Upper lobe of left lung (tissue), 6 donors: ENCODE data around the gene APP. TPM values are rescaled to one million over a fixed set of nuclear protein-coding genes. Genes with fewer than 3 reads are reported as not detected.

Experiments
- ATAC-seq, 2 donors: fragments of 200-7000 bp; cut with Tn5 transposase; one replicate each; pipeline ENCODE4 v1.9.1; 2022; ENCODE audit warnings: mild to moderate bottlenecking in 2 of 2, moderate library complexity in 2 of 2; ENCODE audit not compliant: low FRiP score in 2 of 2
- DNase-seq, 2 donors: peaks; one replicate each; pipeline ENCODE4 v3.0.0-alpha.2; 2019 to 2020
- H3K27ac ChIP-seq, 4 donors: fragments of 200-600 bp; sonication (generic); one replicate each; pipeline ENCODE4 v1.5.1; 2016 to 2019
- H3K27me3 ChIP-seq, 4 donors: fragments of 200-600 bp; sonication (generic); one replicate each; pipeline ENCODE4 v1.5.1; 2017 to 2019
- H3K36me3 ChIP-seq, 4 donors: fragments of 200-600 bp; sonication (generic); one replicate each; pipeline ENCODE4 v1.5.1; 2016 to 2019
- H3K4me1 ChIP-seq, 4 donors: fragments of 200-600 bp; sonication (generic); one replicate each; pipeline ENCODE4 v1.5.1; 2018 to 2019
- H3K4me3 ChIP-seq, 4 donors: fragments of 200-600 bp; sonication (generic); one replicate each; pipeline ENCODE4 v1.5.1; 2017 to 2019; ENCODE audit warnings: mild to moderate bottlenecking in 2 of 4, moderate library complexity in 1 of 4
- H3K9me3 ChIP-seq, 4 donors: fragments of 200-600 bp; sonication (generic); one replicate each; pipeline ENCODE4 v1.5.1; 2018 to 2019
- EP300 ChIP-seq, 4 donors: sonication (generic); formaldehyde crosslinking; IDR thresholded peaks; one replicate each; pipeline ENCODE4 v1.5.1; 2017; ENCODE audit warnings: antibody characterized with exemption in 4 of 4, control low read depth in 2 of 4
- POLR2A ChIP-seq, 4 donors: fragments of 450-650 bp; IDR thresholded peaks; one replicate each; pipeline ENCODE4 v1.5.1; 2016 to 2017; ENCODE audit warnings: antibody characterized with exemption in 4 of 4, mild to moderate bottlenecking in 2 of 4
- POLR2AphosphoS5 ChIP-seq, 2 donors: sonication (generic); formaldehyde crosslinking; IDR thresholded peaks; one replicate each; pipeline ENCODE4 v1.5.1; 2017; ENCODE audit warnings: antibody characterized with exemption in 2 of 2
- WGBS, 2 donors: methylation state at CpG; one replicate each; pipeline ENCODE4 v1.1.5; 2017 to 2018; 5-methylcytosine and 5-hydroxymethylcytosine counted together
- total RNA-seq, 6 donors: library from RNA; depleted of rRNA in 4 of 6; stranded (reverse); fragments of >200 nt in 4 of 6; gene quantifications; one replicate each; pipeline versions ENCODE4 v1.1.0 to v1.2.1, GENCODE V29; 2016 to 2021
- TF ChIP-seq, protein P1 (sequence below), 6 experiments: fragments of 450-650 bp in 4 of 6; fragments of 200-600 bp in 2 of 6; sonication (generic) in 2 of 6; IDR thresholded peaks; one replicate each; pipeline ENCODE4 v1.5.1; 2016 to 2019; ENCODE audit warnings: antibody characterized with exemption in 6 of 6
- donor health status: DM: no; HTN: no; CAD: no; lungs with moderate emphysema.
- donor health status: DM: no; HTN: yes; CAD: no; lungs with severe emphysema.

Gene APP
- total RNA-seq, 6 donors from 2014 or later, result 177 to 444 (median 391) TPM

DNA sequence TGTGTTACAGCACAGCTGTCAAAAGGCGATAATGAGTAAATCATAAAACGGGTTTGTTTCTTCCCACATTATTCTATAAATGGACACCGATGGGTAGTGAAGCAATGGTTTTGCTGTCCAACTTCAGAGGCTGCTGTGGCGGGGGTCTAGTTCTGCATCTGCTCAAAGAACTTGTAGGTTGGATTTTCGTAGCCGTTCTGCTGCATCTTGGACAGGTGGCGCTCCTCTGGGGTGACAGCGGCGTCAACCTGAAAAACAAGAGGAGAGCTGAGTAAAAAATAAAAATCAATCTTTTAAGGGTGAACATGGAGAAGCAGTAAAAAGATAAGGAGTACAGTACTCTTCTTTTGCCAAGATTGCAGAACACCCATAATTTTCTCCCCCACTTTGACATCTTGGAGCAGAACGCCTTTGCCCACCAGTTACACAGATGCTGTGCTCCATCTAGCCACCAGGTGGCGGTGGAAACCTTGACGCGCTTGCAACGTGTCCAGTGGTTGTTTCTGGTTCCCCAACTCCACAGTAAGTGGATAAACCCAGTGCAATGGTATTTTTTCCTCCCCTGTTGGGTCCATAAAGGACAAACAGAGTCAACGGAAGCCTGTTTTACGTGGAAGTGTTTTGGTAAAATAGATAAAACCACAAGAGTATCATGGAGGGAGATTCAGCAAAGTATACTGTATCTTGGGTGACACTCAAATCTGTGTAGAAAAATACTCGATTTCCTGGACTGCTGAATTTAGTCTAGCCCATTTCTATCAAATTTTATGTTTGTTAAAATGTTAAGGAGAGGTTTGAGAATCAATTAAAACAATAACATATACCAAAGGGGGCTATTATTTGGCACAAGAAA lies 288.8 kb downstream of the APP start:
- H3K27ac ChIP-seq, result no peak overlapping the region
- DNase-seq, result peak in 1 of 2 donors; percentile 52
- H3K9me3 ChIP-seq, result no peaks in the 10 kb centered on the region
- peaks cover 0 to 27% (median 8%) of the 10 kb centered on the region in 4 donors for H3K36me3 ChIP-seq
- H3K4me1 ChIP-seq, result peaks cover 0 to 10% (median 8%) of the 10 kb centered on the region in 4 donors
- H3K4me3 ChIP-seq, result no peak overlapping the region
- H3K27me3 ChIP-seq, result no peaks in the 10 kb centered on the region
- peak; percentile 80 to 91 for ATAC-seq
- no peak for TF ChIP-seq POLR2AphosphoS5 (IDR thresholded peaks at IDR 0.05)
- TF ChIP-seq, protein P1, sequence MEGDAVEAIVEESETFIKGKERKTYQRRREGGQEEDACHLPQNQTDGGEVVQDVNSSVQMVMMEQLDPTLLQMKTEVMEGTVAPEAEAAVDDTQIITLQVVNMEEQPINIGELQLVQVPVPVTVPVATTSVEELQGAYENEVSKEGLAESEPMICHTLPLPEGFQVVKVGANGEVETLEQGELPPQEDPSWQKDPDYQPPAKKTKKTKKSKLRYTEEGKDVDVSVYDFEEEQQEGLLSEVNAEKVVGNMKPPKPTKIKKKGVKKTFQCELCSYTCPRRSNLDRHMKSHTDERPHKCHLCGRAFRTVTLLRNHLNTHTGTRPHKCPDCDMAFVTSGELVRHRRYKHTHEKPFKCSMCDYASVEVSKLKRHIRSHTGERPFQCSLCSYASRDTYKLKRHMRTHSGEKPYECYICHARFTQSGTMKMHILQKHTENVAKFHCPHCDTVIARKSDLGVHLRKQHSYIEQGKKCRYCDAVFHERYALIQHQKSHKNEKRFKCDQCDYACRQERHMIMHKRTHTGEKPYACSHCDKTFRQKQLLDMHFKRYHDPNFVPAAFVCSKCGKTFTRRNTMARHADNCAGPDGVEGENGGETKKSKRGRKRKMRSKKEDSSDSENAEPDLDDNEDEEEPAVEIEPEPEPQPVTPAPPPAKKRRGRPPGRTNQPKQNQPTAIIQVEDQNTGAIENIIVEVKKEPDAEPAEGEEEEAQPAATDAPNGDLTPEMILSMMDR (IDR thresholded peaks at IDR 0.05), result peak; percentile 75 to 94 (median 86)
- WGBS, 2 donors, result 59 to 67% methylated on average over 16 to 17 of the region's 17 CpGs

DNA sequence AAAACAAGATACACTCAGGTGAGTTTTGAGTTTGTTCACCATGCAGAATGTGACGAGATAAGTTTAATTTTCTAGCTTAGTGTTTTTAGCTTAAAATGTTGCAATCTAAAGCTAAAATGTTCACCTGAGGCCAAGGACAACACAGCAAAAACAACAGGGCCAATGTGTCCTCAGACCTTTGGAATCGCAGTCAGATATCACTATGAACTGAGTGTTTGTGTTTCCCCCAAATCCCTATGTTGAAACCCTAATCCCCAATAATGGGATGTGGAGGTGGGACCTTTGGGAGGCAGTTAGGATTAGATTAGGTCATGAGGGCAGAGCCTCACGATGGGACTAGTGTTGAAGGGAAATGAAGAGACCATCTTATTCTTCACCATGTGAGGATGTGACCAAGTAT lies 291.4 kb downstream of the APP start:
- H3K27me3 ChIP-seq, result no peaks in the 10 kb centered on the region
- peaks cover 0 to 16% (median 8%) of the 10 kb centered on the region in 4 donors for H3K36me3 ChIP-seq
- H3K9me3 ChIP-seq, result no peaks in the 10 kb centered on the region
- WGBS, 2 donors, result 82 to 89% methylated on average over 3 of the region's 3 CpGs
- H3K27ac ChIP-seq, result no peak overlapping the region
- no peak for DNase-seq
- no peak for ATAC-seq
- TF ChIP-seq, protein P1 (IDR thresholded peaks at IDR 0.05), result no peak
- no peak for TF ChIP-seq POLR2AphosphoS5 (IDR thresholded peaks at IDR 0.05)
- TF ChIP-seq POLR2A (IDR thresholded peaks at IDR 0.05), result no peak
- TF ChIP-seq EP300 (IDR thresholded peaks at IDR 0.05), result no peak
- no peak overlapping the region for H3K4me3 ChIP-seq
- H3K4me1 ChIP-seq, result no peaks in the 10 kb centered on the region

DNA sequence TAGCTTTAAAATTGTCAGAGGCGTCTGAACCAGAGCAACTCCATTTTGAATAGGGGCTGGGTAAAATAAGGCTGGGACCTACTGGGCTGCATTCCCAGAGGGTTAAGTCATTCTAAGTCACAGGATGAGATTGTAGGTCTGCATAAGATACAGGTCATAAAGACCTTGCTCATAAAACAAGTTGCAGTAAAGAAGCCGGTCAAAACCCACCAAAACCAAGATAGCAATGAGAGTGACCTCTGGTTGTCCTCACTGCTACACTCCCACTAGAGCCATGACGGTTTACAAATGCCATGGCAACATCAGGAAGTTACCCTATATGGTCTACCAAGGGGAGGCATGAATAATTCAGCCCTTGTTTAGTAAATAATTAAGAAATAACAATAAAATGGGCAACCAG lies 292.2 kb downstream of the APP start:
- H3K27ac ChIP-seq, result no peak overlapping the region
- DNase-seq, result no peak
- no peak overlapping the region for H3K4me3 ChIP-seq
- ATAC-seq, result no peak
- 83 to 86% methylated on average over 3 of the region's 3 CpGs for WGBS, 2 donors
- no peaks in the 10 kb centered on the region for H3K9me3 ChIP-seq
- H3K36me3 ChIP-seq, result peaks cover 0 to 16% (median 8%) of the 10 kb centered on the region in 4 donors
- no peak for TF ChIP-seq EP300 (IDR thresholded peaks at IDR 0.05)
- no peaks in the 10 kb centered on the region for H3K27me3 ChIP-seq
- no peaks in the 10 kb centered on the region for H3K4me1 ChIP-seq

DNA sequence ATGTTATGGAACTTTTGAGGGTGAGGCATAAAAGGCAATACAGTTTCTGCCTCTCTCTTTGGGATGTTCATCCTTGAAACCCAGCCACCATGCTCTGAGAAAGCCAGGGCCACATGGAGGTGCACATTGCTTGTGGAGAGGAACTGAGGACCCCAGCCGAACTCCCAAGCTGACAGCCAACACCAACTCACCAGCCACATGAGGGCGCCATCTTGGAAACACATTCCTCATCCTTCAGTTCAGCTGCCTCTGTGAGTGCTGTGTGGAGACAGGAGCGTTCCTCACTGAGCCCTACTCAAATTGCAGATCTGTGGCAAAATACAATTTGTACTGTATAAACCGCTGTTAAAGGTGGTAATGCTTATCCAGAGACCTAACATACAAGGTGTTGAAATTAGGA lies 298.3 kb downstream of the APP start:
- DNase-seq, result no peak
- Histone ChIP-seq H3K27ac (no peak overlapping the region), H3K27me3 (no peaks in the 10 kb centered on the region), H3K4me3 (no peak overlapping the region), H3K36me3 (no peaks in the 10 kb centered on the region), H3K9me3 (no peaks in the 10 kb centered on the region), H3K4me1 (no peaks in the 10 kb centered on the region)
- ATAC-seq, result no peak
- 93 to 100% methylated on average over 3 to 4 of the region's 4 CpGs for WGBS, 2 donors
- TF ChIP-seq POLR2A (IDR thresholded peaks at IDR 0.05) (no peak), POLR2AphosphoS5 (IDR thresholded peaks at IDR 0.05) (no peak), EP300 (IDR thresholded peaks at IDR 0.05) (no peak)
- TF ChIP-seq, protein P1 (IDR thresholded peaks at IDR 0.05), result no peak

DNA sequence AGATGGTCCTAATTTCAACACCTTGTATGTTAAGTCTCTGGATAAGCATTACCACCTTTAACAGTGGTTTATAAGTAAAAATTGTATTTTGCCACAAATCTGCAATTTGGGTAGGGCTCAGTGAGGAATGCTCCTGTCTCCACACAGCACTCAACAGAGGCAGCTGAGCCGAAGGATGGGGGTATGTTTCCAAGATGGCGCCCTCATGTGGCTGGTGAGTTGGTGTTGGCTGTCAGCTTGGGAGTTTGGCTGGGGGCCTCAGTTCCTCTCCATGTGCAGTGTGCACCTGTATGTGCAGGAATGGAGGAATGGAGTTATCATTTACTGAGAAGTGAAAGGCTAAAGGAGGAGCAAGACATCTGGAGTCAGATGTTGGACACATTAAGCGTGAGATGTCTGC lies 299.0 kb downstream of the APP start:
- Histone ChIP-seq H3K4me1 (no peaks in the 10 kb centered on the region), H3K4me3 (no peak overlapping the region), H3K27me3 (no peaks in the 10 kb centered on the region), H3K9me3 (no peaks in the 10 kb centered on the region), H3K36me3 (no peaks in the 10 kb centered on the region), H3K27ac (no peak overlapping the region)
- ATAC-seq (no peak), DNase-seq (no peak)
- TF ChIP-seq POLR2A (IDR thresholded peaks at IDR 0.05) (no peak), POLR2AphosphoS5 (IDR thresholded peaks at IDR 0.05) (no peak), EP300 (IDR thresholded peaks at IDR 0.05) (no peak)
- TF ChIP-seq, protein P1 (IDR thresholded peaks at IDR 0.05), result no peak
- WGBS, 2 donors, result 92 to 97% methylated on average over 3 of the region's 3 CpGs
